ENCODE measurements around the gene CYP27A1.
"Not testable (repeated sequence)": the region's sequence is repeated elsewhere in the genome, so short reads cannot be mapped to it uniquely, and the experiment has no call there.

Gene CYP27A1

DNA sequence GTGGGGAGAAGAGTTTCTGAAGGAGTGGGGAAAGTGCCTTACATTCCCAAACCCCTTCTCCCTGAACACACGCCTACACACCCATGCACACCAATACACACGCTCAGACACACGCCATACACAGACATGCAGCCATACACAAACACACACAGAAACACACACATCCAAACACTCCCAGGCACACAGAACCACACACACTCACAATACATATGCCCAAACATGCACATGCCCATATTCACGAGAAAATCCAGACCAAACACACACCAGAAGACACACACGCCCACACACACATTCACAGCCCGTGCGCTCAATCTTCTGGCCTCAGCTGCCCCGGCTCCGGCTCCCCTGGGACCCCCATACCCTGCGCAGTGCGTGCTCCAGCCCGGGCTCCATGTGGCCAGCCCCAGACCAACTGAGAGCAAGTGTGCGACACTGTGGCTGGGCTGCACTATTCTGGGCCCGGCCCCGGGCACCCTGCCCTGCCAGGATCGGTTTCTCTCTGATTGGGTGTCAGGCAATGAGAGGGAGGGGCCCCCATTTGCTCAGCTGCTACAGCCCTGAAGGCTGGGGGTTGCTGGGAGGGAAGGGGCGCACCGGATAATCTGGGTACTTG, 49.5 kb downstream of the CYP27A1 start, which contains the start of gene PRKAG3:
Gene PRKAG3, minus strand, starts transcription at position 426 of the 613 bp plus-strand sequence.
- no peak for DNase-seq (ENCODE audit: low read depth)

GRCh38 chr2:218832081-218832480, 50.1 kb downstream of the CYP27A1 start:
- no peak for DNase-seq (ENCODE audit: low read depth)

DNA sequence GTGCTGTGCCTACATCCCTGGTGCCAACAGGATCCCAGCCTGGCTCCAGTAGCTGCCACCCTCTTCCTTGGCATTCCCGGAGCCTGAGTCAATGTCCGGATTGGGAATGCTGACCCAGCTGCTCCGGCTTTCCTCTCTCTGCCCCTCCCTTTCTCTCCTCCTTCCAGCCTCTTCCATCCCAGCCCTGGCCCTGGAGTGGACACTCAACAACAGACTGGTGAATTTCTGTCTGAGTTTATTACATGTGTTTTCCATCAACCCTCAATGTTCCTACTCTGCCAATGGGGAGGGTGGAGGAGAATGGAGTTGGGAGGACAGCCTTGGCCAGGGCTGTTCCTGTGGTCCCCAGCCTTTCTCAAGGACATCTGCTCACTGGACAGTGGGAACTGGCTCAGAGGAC, 50.6 kb downstream of the CYP27A1 start:
- no peak for DNase-seq (ENCODE audit: low read depth)

DNA sequence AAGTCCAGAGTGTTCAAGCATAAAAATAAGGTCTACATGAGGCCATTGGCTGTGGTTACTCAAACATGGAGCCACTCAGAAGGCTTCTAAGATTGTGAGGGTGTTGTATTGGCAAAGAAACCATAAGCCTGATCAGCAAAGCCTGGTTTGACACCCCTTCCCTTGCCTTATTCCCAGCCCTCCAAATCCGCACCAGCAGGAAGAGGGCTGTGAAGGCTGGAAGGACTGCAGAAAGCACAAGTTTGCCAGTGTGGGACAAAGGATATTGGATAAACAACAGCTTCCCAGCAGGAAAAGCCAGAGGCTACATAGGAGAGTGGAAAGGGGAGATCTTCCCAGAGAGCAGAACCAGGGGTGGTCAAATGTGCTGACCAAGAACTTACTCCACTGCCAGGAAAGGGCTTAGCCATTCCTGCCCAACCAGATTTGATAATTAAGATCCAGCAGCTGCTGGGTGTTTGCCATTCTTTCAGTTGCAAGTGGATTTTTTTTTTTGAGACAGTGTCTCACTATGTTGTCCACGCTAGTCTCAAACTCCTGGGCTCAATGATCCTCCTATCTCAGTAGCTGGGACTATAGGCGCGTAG, 51.2 kb downstream of the CYP27A1 start:
- DNase-seq (ENCODE audit: low read depth) = no peak

DNA sequence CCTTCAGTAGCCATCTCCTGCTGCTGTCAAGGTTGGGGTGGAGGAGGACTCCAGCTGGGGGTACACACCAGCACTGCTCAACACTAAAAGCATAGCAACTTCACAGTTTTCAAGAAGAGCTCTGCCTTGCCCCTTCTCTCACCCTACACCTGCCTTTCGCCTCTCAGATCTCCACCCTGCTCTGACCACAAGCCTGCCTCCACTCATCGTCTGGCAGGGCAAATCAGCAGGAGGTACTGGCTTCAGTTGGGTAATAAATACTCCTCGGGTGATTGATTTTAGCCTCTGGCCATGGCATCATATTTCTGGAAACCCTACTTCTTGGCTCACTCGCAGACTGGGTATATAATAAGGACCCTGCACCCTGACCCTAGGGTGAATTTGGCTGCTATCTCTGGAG, 52.7 kb downstream of the CYP27A1 start:
- DNase-seq (ENCODE audit: low read depth) = no peak

- DNase-seq (ENCODE audit: low read depth) = no peak
Observed at GRCh38 chr2:218837495-218837894, 55.5 kb downstream of the CYP27A1 start.

DNA sequence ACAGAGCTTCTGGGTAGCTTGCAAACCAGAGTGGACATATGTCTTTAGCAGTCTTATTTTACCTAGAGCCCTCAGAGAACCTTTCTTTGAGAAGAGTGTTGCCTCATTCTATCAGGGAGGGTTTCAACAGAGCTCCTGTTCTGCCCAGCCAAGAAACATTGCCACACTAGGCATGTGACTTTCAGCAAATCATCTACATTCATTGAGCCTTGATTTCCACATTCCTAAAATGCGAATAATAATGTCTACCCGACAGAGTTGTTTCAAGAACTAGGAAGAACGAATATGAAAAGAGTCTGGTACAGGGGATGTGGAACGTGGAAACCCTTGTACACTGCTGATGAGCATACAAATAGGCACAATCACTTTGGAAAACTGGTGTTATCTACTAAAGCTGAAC, 57.5 kb downstream of the CYP27A1 start:
- DNase-seq (ENCODE audit: low read depth) = peak; percentile 94

DNA sequence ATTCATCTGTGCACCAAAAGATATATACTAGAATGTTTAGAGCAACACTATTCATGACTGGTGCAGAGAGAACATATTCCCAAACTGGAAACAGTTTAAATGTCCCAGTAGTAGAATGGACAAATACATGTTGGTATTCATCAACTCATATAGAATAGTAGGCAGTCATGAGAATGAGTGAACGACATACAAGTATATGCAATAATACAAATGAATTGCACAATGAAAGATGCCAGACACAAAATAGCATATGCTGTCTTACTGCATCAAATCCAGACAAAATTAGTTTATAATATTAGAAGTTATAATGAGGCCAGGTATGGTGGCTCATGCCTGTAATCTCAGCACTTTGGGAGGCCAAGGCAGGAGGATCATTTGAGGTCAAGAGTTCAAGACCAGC, 57.9 kb downstream of the CYP27A1 start:
- peak; percentile 64 for DNase-seq (ENCODE audit: low read depth)

- not testable (repeated sequence) for DNase-seq (ENCODE audit: low read depth)
Observed at GRCh38 chr2:218844334-218844733, 62.4 kb downstream of the CYP27A1 start.

GRCh38 chr2:218846963-218847362, 65.0 kb downstream of the CYP27A1 start:
- not testable (repeated sequence) for DNase-seq (ENCODE audit: low read depth)

DNA sequence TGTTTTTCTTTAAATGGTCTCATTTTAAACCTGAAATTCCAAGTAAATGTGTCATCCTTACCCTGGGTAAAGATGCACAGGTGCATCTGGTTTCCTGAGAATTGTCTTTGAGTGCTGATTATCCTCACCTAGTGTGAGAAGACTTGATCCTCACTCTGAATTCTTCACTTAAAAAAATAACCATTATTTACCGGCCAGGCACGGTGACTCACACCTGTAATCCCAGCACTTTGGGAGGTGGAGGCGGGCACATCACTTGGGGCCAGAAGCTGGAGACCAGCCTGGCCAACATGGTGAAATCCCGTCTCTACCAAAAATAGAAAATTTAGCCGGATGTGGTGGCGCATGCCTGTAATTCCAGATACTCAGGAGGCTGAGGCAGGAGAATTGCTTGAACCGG, 67.8 kb downstream of the CYP27A1 start:
- DNase-seq (ENCODE audit: low read depth) = peak; percentile 31

DNA sequence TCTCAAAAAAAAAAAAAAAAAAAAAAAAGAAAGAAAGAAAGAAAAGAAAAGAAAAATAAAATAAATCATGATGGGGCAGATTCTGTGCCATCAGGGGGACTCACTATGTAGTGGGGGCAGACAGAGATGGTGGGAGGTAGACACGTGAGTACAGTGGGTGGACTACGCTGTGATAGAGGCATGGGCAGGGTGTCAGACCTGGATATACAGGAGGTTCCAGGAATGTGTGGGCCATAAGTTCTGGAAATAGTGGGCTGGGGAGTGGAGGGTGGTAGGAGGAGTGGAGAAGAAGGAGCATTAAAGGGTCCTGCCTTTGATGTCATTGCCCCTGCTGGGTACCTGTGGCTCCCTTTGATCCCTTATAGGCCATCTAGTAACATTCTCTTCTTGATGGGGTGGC, 68.8 kb downstream of the CYP27A1 start:
- DNase-seq (ENCODE audit: low read depth) = no peak

DNA sequence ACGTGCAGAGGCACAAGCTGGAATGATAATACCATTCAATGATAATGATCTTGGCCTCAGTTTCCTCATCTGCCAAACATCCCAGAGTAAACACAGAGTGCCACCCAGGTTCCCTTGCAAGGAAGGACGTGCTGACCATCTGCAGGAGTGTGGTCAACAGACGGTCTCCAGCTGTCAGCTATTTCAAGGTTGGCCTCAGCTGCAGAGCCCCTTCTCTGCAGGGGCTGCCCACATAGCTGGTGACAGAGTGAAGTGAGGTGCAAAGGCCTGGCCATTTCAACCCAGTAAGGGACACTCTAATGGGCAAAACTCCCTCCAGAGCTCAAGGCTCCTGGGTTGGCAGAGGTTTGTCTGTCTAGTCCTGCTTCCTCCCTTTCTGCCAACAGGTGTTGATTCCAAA, 69.3 kb downstream of the CYP27A1 start:
- DNase-seq (ENCODE audit: low read depth) = no peak

GRCh38 chr2:218852911-218853667, 71.1 kb downstream of the CYP27A1 start:
- peak; percentile 59 for DNase-seq (ENCODE audit: low read depth)

DNA sequence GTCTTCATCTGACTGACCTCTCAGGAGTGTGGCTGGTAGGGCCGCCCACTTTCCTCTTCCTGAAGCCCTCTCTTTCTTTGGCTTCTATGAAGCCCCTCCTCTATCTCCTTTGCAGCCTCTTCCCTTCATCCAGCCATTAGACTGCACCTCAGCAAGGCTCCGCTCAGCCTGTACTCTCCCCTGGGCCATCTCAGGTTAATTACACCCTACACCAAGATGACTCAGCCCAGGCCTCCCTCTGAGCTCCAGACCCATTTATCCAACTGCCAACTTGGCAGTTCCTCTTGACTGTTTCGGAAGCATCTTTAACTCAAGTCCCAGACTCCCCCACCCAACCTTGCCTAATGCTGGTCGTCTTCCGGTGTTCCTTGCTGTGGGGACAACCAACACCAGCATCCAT, 71.8 kb downstream of the CYP27A1 start:
- DNase-seq (ENCODE audit: low read depth) = peak; percentile 84

GRCh38 chr2:218854860-218855259, 72.9 kb downstream of the CYP27A1 start:
- no peak for DNase-seq (ENCODE audit: low read depth)

DNA sequence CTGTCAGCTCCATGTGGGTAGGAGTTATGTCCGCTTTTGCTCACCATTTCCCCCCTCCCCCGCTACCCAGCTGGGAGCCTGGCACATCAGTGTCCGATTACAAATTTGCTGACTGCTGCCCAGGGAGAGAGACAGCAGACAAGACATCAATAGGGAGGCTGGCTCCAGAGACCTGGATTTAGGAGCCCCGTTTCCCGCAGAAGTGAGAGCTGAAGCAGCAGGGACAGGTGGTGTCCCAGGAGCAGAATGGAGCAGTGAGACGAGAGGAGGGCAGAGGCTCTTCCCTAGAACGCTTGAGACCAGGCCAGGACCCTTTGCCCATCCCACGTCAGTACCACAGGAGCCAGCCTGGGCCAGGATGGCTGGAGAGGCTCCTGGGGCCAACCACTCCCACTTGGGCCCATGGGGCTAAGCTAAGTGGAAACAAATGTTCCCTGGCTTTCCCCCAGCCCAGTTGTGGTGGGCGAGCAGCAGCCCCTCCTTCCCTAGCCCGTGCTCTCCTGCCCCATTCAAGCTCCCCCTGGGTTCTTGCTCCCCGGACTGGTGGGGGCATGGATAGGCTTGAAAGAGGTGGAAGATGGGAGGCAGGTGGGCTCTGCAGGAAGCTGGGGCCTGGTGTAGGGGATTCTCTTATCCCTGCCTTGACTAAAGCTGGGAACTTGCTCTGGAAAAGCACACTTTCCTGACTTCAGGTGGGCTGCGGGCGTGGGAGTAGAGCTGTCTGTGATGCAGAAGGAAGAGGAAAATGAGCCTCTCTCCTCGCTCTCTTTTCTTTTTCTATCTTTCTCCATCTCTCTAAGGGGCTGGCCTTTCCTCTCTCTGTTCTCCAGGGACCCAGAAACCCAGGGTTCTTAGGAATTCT, 73.6 kb downstream of the CYP27A1 start:
- DNase-seq (ENCODE audit: low read depth) = no peak

DNA sequence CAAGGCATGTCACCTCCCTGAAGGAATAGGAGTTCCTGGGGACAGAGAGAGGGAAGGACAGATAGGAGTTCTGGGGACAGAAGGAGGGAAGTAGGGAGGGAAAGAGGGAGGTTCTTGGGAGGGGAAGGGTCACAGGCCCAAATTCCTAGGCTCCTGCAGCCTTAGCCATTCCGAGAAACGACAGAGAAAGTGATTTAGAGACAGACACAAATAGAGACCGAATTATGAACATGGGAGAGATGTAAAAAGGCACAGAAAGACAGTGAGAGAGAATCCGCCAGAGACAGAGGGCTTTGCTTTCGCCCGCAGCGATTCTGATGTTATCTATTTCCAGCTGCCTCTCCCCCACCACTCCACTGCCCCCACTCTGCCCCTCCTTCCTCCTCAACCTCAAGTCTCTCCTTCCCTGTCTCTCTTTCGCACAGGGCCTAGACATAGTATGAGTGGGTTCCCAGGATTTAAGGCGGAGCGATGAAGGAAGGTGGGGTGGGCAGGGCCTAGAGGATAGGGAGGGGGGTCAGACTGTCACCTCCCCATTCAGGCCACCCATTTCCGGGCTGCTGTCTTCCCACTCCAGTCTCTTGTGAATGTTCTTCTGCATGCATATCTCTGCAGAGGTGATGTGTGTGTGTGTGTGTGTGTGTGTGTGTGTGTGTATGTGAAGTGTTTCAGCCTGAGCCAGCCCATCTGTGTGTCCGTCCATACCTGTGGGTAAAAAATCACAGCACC, 74.4 kb downstream of the CYP27A1 start:
- peak; percentile 30 for DNase-seq (ENCODE audit: low read depth)

- no peak for DNase-seq (ENCODE audit: low read depth)
Observed at GRCh38 chr2:218856896-218857243, 74.9 kb downstream of the CYP27A1 start.

DNA sequence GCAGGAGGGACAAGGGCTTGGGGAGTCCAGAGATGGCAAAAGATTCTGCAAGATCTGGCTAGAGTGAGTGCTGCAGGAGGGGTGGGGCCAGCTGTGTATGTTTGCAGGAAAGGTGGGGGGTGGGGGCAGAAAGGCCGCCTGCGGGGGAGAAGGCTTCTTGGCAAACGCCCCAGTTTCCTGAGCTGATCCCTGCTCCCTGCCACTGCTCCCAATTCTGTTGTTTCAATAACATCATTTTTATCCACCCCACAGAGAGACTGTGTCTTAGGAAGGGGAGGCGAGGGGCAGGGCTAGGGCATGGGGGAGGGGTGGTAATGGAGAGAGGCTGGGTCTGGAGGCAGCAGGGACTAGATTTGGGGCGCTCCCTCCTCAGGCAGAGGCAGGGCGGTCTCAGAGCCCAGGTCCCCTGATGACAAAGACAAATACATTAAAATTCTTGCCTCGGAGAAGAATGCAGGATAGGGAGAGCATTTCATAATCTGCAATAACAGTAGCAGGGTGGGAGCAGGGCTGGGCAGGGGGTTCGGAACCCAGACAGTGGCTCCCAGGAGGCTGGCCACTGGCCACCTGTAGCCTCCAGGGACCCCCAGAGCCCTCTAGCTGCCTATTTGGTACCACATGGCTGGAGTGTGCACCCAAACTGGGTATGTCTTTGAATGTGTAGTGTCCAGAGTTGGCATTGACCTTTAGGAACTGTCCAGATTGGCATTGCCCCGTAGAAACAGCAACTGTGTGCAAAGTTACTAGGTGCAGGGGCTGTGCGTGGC, 75.6 kb downstream of the CYP27A1 start:
- DNase-seq (ENCODE audit: low read depth) = peak; percentile 23

- DNase-seq (ENCODE audit: low read depth) = no peak
Observed at GRCh38 chr2:218858138-218858445, 76.1 kb downstream of the CYP27A1 start.
